HG02943 (cell line): ENCODE results near the gene FBH1.
"Not testable (repeated sequence)": the region's sequence is repeated elsewhere in the genome, so short reads cannot be mapped to it uniquely, and the experiment has no call there.

Source experiments
- ATAC-seq: cut with Tn5 transposase; IDR thresholded peaks from one replicate; pipeline ENCODE4 v1.9.1; 2021; ENCODE audit warnings: mild to moderate bottlenecking, low read depth, moderate library complexity; ENCODE audit not compliant: unreplicated experiment

The FBH1 gene

DNA sequence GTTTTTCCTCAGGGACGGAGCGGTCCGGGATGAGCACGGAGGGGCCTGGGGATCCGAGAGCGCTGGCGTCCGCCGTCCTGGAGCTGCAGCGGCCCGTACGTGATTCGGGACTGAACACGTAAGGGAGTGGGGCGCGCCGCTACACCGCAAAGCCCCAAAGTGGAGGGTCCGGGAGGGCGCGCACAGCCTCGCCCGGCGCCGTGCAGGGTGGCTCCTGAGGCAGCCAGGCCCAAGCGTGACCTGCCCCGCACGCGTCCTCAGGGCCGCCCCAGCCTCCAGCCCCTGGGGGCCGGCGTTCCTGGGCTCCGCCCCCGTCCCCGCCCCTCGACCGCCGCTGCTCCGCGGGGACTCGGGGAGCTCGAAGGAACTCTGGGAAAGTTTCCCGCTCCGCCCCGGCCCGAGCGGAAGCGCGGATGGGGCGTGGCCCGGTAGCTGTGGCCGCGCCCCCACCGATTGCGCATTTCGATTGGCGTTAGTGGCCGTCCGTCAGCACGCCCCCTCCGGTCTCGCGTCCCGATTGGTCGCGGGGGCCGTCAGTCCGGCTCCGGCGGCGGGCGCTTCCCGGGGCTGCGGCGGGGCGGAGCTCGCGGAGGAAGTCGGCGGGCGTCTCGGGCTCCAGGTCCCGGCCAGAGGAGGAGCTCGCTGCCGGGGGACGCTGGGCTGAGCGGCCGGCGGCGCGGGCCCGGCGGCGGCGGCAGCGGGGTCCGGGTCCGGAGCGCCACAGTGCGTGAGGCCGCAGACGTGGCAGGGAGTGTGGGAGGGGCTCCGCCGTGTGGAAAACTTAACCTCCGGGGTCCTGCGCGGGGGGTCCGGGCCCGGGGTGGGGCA lies at the start of gene FBH1, which contains the start of gene ANKRD16:
Gene FBH1 (plus strand): TSS at position 620 of the 828 bp plus-strand sequence. CDS start 103 bp downstream, at position 723.
Gene ANKRD16 (minus strand): TSS at position 270 of the 828 bp plus-strand sequence. CDS start 539 bp downstream, outside the sequence.
- peak; percentile 89 for ATAC-seq

DNA sequence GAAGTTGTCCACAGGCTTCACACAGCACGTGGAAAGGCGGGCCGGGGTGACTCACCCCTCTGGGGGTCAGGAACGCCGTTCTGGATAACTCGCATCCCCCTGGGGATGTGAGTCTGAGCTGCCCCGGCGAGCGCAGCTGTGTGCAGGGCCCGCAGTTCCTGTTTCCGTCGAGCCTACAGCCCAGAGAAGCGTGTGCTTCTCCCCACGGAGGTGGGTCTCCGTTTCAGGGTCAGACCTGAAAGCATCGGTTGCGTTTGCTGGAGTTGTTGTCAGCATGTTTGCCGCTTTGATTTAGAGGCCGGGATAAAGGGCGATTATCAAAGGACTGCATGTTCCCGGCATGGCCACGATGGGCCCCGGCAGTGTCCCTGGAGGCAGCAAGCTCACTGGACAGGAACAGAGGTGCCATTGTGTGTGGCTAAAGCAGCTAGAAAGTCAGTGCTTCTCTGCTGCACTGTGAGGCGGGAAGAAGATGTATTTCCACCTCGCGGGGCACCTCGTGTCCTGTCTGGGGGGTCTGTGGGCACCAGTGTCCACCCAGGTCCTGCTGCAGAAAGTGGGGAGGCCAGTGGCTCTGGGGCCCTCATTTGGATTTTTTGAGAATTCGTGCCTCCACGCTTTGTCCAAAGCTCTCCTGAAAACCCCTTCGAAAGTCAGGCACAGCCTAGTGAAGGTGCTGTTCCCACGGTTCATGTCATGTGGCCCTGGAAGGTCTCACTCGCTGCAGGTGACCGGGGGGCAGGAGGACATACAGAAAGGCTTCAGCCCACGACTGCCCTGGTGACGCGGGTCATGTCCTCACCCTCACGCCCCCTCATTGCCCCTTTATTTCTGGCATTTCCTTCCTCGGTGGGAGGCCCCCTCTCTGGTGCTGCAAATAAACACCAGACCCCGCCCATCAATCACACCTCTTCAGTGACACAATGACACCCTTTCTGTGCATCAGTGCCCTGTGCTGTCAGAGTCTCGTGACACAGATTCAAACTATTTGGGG lies 49.4 kb upstream of the FBH1 start:
- ATAC-seq: peak; percentile 90

GRCh38 chr10:5841965-5842364 lies 48.1 kb upstream of the FBH1 start:
- ATAC-seq: no peak

- no peak for ATAC-seq
Measured at GRCh38 chr10:5843686-5844344, 46.2 kb upstream of the FBH1 start.

DNA sequence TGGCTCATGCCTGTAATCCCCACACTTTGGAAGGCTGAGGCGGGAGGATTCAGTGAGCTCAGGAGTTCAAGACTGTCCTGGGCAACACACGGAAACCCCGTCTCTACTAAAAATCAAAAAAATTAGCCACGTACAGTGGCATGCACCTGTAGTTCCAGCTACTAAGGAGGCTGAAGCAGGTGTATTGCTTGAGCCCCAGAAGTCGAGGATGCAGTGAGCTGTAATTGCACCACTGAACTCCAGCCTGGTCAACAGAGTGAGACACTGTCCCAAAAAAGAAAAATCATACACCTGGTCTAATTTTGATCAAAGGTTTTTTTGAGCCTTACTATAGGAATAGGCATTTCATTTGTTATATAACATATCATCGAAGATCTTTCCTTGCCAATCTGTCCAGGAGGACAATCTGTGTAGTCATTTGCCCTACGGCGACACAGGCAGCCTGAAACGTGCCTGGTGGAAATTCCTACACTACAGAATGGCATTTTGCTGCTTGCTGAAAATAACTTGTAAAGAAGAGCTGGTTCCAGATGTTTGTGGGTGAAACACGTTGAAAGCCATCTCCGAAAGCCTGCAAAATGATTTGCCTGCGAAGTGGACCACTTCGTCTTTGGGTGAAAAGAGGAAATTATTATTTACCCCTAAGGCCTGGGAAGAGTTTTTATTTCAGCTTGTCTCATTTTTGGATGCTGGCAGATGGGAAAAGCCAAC lies 45.5 kb upstream of the FBH1 start:
- ATAC-seq: no peak

DNA sequence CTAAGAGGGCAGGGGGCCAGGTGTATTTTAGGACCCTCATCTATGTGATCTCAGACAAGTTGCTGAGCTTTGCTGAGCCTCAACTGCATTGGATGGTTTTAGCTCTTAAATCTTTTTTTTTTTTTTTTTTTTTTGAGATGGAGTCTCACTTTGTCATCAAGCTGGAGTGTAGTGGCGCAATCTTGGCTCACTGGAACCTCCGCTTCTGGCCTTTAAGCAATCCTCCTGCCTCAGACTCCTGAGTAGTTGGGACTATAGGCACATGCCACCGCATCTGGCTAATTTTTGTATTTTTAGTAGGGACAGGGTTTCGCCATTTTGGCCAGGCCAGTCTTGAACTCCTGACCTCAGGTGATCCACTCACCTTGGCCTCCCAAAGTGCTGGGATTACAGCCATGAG lies 43.4 kb upstream of the FBH1 start:
- not testable (repeated sequence) for ATAC-seq

- no peak for ATAC-seq
Measured at GRCh38 chr10:5854131-5854475, 35.9 kb upstream of the FBH1 start.

- no peak for ATAC-seq
Measured at GRCh38 chr10:5855979-5856700, 33.9 kb upstream of the FBH1 start.

DNA sequence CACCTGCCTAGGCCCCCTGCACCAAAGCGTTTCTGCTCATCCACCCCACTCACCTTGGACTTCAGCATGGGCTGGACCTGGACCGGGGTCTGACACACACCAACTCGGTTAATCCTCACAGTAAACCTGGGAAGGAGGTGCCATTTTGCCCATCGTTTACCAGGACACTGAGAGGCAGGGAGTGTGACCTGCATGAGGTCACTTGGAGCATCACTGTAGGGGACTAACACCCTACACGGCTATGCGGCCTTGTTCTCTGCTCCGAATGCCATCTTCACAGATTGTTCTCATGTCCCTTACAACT lies 33.4 kb upstream of the FBH1 start:
- ATAC-seq: no peak

DNA sequence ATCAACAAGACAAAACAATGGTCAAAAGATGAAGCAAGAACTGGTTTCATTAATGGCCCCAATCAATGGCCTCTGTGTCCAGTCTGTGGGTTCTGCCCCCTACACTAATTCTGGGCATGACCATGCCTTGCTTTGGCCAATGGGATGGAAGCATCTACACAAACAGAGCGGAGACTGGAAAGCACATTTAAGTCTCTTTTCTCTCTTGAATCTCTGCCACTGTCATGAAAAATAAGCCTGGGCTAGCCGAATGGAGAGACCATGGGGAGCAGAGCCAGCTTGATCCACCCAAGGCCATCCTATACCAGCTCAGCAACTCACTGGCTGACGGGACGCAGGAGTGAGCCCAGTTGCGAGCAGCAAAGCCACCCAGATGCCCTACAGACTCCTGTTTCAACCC lies 31.2 kb upstream of the FBH1 start:
- ATAC-seq: no peak

GRCh38 chr10:5860066-5860465 lies 30.0 kb upstream of the FBH1 start:
- no peak for ATAC-seq

DNA sequence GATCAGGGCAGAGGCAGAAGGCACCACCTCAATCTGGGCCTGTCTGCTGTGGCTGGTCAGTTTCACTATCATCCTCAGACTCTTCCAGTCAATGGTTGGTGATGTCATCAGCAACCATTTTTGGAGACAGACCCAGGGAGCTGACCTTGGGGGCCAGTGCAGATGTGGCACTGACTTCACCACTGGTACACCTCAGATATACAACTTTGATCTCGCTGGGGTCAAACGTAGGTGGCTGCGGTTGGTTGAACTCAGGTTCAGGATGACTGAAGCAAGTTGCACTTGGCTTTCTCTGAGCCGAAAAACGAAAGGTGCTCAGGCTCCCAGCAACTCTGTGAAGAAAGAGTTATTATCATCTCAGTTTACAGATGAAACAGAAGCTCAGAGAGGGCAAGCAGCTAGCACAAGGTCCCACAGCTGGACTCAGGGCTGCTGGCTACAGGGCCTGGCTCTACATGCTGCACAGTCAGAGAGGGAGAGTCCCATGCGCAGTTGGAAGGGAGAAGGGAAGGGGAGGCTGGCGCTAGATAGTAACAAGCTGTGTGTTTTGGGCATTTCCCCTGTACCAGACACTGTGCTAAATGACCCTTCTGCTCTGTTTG lies 27.6 kb upstream of the FBH1 start:
- peak; percentile 94 for ATAC-seq

GRCh38 chr10:5862981-5863685 lies 26.9 kb upstream of the FBH1 start:
- ATAC-seq: not testable (repeated sequence)

DNA sequence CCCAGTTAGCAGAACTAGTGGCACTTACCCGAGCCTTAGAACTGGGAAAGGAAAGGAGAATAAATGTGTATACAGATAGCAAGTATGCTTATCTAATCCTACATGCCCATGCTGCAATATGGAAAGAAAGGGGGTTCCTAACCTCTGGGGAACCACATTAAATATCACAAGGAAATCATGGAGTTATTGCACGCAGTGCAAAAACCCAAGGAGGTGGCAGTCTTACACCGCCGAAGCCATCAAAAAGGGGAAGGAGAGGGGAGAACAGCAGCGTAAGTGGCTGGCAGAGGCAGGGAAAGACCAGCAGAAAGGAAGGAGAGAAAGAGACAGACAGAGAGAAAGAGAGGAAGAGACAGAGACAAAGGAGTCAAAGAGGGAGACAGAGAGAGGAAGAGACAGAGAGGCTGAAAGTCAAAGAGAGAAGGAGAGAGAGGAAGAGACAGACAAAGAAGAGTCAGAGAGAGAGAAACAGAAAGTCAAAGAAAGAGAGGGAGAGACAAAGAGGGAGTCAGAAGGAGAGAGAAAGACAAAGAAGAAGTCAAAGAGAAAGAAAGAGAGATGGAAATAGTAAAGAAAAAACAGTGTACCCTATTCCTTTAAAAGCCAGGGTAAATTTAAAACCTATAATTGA lies 23.5 kb upstream of the FBH1 start:
- not testable (repeated sequence) for ATAC-seq

GRCh38 chr10:5867091-5867615 lies 22.9 kb upstream of the FBH1 start:
- ATAC-seq: not testable (repeated sequence)

GRCh38 chr10:5868383-5868782 lies 21.7 kb upstream of the FBH1 start:
- ATAC-seq: not testable (repeated sequence)

DNA sequence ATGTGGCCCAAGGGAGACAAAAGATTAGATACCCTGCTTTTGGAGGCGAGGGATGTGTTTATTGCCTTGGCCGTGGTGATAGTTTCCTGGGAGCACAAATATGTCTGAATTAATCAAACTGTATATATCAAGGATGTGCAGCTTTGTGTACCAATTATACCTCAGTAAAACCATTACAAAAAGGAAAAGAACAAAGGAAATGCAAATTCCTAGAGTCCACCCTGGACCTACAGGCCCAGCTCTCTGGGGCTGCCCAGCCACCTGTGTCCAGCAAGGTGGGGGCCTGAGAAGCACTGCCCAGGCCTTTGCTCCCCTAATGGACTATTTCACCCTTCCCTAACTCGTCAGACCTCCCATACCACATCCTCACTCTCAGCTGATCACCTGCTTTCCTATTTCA lies 20.9 kb upstream of the FBH1 start:
- no peak for ATAC-seq

- ATAC-seq: no peak
Measured at GRCh38 chr10:5871596-5871995, 18.4 kb upstream of the FBH1 start.
